Fibroblast of lung (primary cell): ENCODE results near the gene CLDN4. TPM values are rescaled to one million over a fixed set of nuclear protein-coding genes. Genes with fewer than 3 reads are reported as not detected.

Experiments
- DNase-seq, 2 donors: peaks; one replicate each; pipeline versions ENCODE4 v3.0.0 to v3.0.0-alpha.2; 2010; ENCODE audit warnings: low read depth in 2 of 2
- H2AFZ ChIP-seq: 2 replicates; pipeline ENCODE4 v1.5.1; 2012; ENCODE audit warnings: low read length, control low read depth, inconsistent platforms
- H3K27ac ChIP-seq: 2 replicates; pipeline ENCODE4 v1.5.1; 2011; ENCODE audit warnings: low read length, control low read depth; ENCODE audit not compliant: insufficient read depth
- H3K27me3 ChIP-seq: 2 replicates; pipeline ENCODE4 v1.5.1; 2011; ENCODE audit warnings: mild to moderate bottlenecking, low read length; ENCODE audit not compliant: control insufficient read depth, insufficient read depth
- H3K36me3 ChIP-seq: 2 replicates; pipeline ENCODE4 v1.5.1; 2011; ENCODE audit warnings: low read length; ENCODE audit not compliant: control insufficient read depth, insufficient read depth
- H3K4me1 ChIP-seq: 2 replicates; pipeline ENCODE4 v1.5.1; 2011; ENCODE audit warnings: low read length; ENCODE audit not compliant: control insufficient read depth, insufficient read depth; ENCODE audit errors: extremely low read depth
- H3K4me2 ChIP-seq: 2 replicates; pipeline ENCODE4 v1.5.1; 2011; ENCODE audit warnings: low read length, control low read depth; ENCODE audit not compliant: insufficient read depth; ENCODE audit errors: extremely low read depth
- H3K4me3 ChIP-seq, 4 experiments: fragments of 200-600 bp in 1 of 4; sonication (generic) in 1 of 4; replicated peaks in 1 of 4; 2 replicates each; pipeline ENCODE4 v1.5.1; 2011 to 2016; ENCODE audit warnings: low read length in 4 of 4, low read depth in 3 of 4, mild to moderate bottlenecking in 3 of 4, control low read depth in 2 of 4, inconsistent platforms in 1 of 4, mixed read lengths in 1 of 4; ENCODE audit not compliant: insufficient read depth in 1 of 4; ENCODE audit errors: control extremely low read depth in 1 of 4
- H3K79me2 ChIP-seq: 2 replicates; pipeline ENCODE4 v1.5.1; 2012; ENCODE audit warnings: mild to moderate bottlenecking, low read length, inconsistent platforms; ENCODE audit not compliant: control insufficient read depth, insufficient read depth
- H3K9ac ChIP-seq: 2 replicates; pipeline ENCODE4 v1.5.1; 2011; ENCODE audit warnings: mild to moderate bottlenecking, low read length, control low read depth; ENCODE audit not compliant: insufficient read depth
- H3K9me3 ChIP-seq: 2 replicates; pipeline ENCODE4 v1.5.1; 2012; ENCODE audit warnings: low read depth, low read length; ENCODE audit not compliant: control insufficient read depth, insufficient read depth
- H4K20me1 ChIP-seq: 2 replicates; pipeline ENCODE4 v1.5.1; 2011; ENCODE audit warnings: low read length; ENCODE audit not compliant: control insufficient read depth, insufficient read depth; ENCODE audit errors: extremely low read depth
- CTCF ChIP-seq, 2 donors: IDR thresholded peaks in 1 of 2; conservative IDR thresholded peaks in 1 of 2; 1 replicate in 1 of 2; 2 replicates in 1 of 2; pipeline ENCODE4 v1.5.1; 2011 to 2012; ENCODE audit warnings: low read length in 2 of 2, control low read depth in 1 of 2, inconsistent platforms in 1 of 2, low read depth in 1 of 2, mild to moderate bottlenecking in 1 of 2
- EZH2 ChIP-seq: IDR thresholded peaks from 2 replicates; pipeline ENCODE4 v1.5.1; 2012; ENCODE audit warnings: low read length, control low read depth, mild to moderate bottlenecking; ENCODE audit errors: missing control alignments
- polyA plus RNA-seq, 2 donors: library from polyadenylated mRNA; depleted of rRNA in 1 of 2; stranded (reverse) in 1 of 2; unstranded in 1 of 2; fragments of >200 nt; gene quantifications; 2 replicates each; pipeline ENCODE4 v1.2.1, GENCODE V29; 2011 to 2012; ENCODE audit warnings: missing spikeins in 1 of 2
- total RNA-seq: library from RNA; depleted of rRNA; stranded (reverse); fragments of >200 nt; gene quantifications from 2 replicates; pipeline ENCODE4 v1.2.1, GENCODE V29; 2014

Gene CLDN4
- total and polyA plus RNA-seq, 2 donors (not counting 1 experiment from before 2014, with no cell fraction given), result under 0.01 to 0.51 TPM

- H3K79me2 ChIP-seq, result no peaks in the 10 kb centered on the region
- no peak overlapping the region for H3K4me3 ChIP-seq
- H3K27ac ChIP-seq, result no peak overlapping the region
- no peak overlapping the region for H2AFZ ChIP-seq
- no peaks in the 10 kb centered on the region for H3K36me3 ChIP-seq
- peaks cover 5% of the 10 kb centered on the region for H3K4me1 ChIP-seq
- H3K9me3 ChIP-seq, result no peaks in the 10 kb centered on the region
- H4K20me1 ChIP-seq, result no peaks in the 10 kb centered on the region
- no peak overlapping the region for H3K9ac ChIP-seq
- TF ChIP-seq EZH2, result no peak
- no peak for TF ChIP-seq CTCF (conservative IDR thresholded peaks at IDR 0.05 in 1 of 2, IDR thresholded peaks at IDR 0.05 in 1 of 2; ENCODE audit: low read depth in 1 of 2, low read length in 2 of 2)
- no peak overlapping the region for H3K4me2 ChIP-seq
- H3K27me3 ChIP-seq, result no peaks in the 10 kb centered on the region
- DNase-seq, result no peak
Observed at GRCh38 chr7:73866446-73866767, 35.6 kb downstream of the CLDN4 start.

GRCh38 chr7:73869011-73869798, 38.4 kb downstream of the CLDN4 start:
- Histone ChIP-seq H3K9ac (no peak overlapping the region), H3K79me2 (no peaks in the 10 kb centered on the region), H4K20me1 (no peaks in the 10 kb centered on the region), H3K36me3 (no peaks in the 10 kb centered on the region), H3K4me1 (peaks cover 5% of the 10 kb centered on the region), H3K4me2 (no peak overlapping the region), H2AFZ (no peak overlapping the region), H3K27ac (no peak overlapping the region), H3K27me3 (no peaks in the 10 kb centered on the region), H3K9me3 (no peaks in the 10 kb centered on the region), H3K4me3 (no peak overlapping the region)
- DNase-seq, result peak in 1 of 2 donors; percentile 55
- TF ChIP-seq EZH2 (no peak), CTCF (conservative IDR thresholded peaks at IDR 0.05 in 1 of 2, IDR thresholded peaks at IDR 0.05 in 1 of 2; ENCODE audit: low read depth in 1 of 2, low read length in 2 of 2) (no peak)

- no peaks in the 10 kb centered on the region for H3K27me3 ChIP-seq
- no peaks in the 10 kb centered on the region for H3K36me3 ChIP-seq
- H3K27ac ChIP-seq, result no peak overlapping the region
- H3K9me3 ChIP-seq, result no peaks in the 10 kb centered on the region
- no peak for DNase-seq
- peaks cover 5% of the 10 kb centered on the region for H3K4me1 ChIP-seq
- H3K4me2 ChIP-seq, result no peak overlapping the region
- H3K4me3 ChIP-seq, result no peak overlapping the region
- H3K79me2 ChIP-seq, result no peaks in the 10 kb centered on the region
- TF ChIP-seq CTCF (conservative IDR thresholded peaks at IDR 0.05 in 1 of 2, IDR thresholded peaks at IDR 0.05 in 1 of 2; ENCODE audit: low read depth in 1 of 2, low read length in 2 of 2), result no peak
- no peak for TF ChIP-seq EZH2
- no peaks in the 10 kb centered on the region for H4K20me1 ChIP-seq
- H3K9ac ChIP-seq, result no peak overlapping the region
- H2AFZ ChIP-seq, result no peak overlapping the region
Observed at GRCh38 chr7:73870041-73870492, 39.3 kb downstream of the CLDN4 start.
